ENCODE measurements around the gene PWWP2B.

PWWP2B gene

GRCh38 chr10:132459301-132460003, 62.5 kb downstream of the PWWP2B start:
- peak; percentile 49 for DNase-seq (ENCODE audit: low spot score)

GRCh38 chr10:132460071-132460470, 63.1 kb downstream of the PWWP2B start:
- DNase-seq (ENCODE audit: low spot score): no peak

DNA sequence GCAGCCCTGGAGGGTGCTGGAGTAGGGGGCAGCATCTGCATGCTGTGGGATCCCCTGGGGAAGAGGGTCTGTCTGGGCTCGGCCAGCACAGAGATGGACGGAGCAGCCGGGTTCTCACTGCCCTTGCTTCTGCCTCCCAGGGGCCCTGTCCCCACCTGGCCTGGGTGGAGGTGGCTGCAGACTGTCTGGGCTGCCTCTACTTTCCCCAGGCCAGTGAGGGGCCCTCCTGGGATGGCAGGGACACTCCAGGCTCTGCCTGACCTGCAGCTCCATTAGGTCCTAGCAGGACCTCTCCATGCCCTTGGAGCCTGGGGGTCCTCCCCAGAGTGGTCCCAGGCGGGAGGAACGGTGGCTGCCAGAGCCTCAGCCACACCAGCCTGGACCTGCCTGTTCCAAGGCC, 63.7 kb downstream of the PWWP2B start:
- no peak for DNase-seq (ENCODE audit: low spot score)

GRCh38 chr10:132461103-132461682, 64.2 kb downstream of the PWWP2B start:
- DNase-seq (ENCODE audit: low spot score): no peak

GRCh38 chr10:132461683-132462231, 64.8 kb downstream of the PWWP2B start:
- DNase-seq (ENCODE audit: low spot score): no peak

- no peak for DNase-seq (ENCODE audit: low spot score)
Measured at GRCh38 chr10:132462463-132463332, 65.7 kb downstream of the PWWP2B start.

- no peak for DNase-seq (ENCODE audit: low spot score)
Measured at GRCh38 chr10:132463333-132464255, 66.6 kb downstream of the PWWP2B start.

- no peak for DNase-seq (ENCODE audit: low spot score)
Measured at GRCh38 chr10:132464256-132465192, 67.5 kb downstream of the PWWP2B start.

GRCh38 chr10:132465193-132465888, 68.3 kb downstream of the PWWP2B start:
- no peak for DNase-seq (ENCODE audit: low spot score)

GRCh38 chr10:132465889-132466519, 69.0 kb downstream of the PWWP2B start:
- DNase-seq (ENCODE audit: low spot score): no peak

- no peak for DNase-seq (ENCODE audit: low spot score)
Measured at GRCh38 chr10:132466520-132467463, 69.8 kb downstream of the PWWP2B start.

Measured in ecto neural progenitor cell (in vitro differentiated cells).